Left lobe of liver (tissue), 2 donors: ENCODE results near the gene PNMA8B. TPM values are rescaled to one million over a fixed set of nuclear protein-coding genes. Genes with fewer than 3 reads are reported as not detected.
A peak's percentile ranks its signal among the peaks of the same experiment; 100 is the strongest.

Source experiments
- ATAC-seq: fragments of 200-7000 bp; cut with Tn5 transposase; one replicate; pipeline ENCODE4 v1.9.1; 2020; ENCODE audit warnings: mild to moderate bottlenecking, moderate library complexity
- DNase-seq: peaks from one replicate; pipeline ENCODE4 v3.0.0-alpha.2; 2020; ENCODE audit warnings: low spot score
- total RNA-seq: library from RNA; stranded (reverse); gene quantifications from one replicate; pipeline ENCODE4 v1.2.1, GENCODE V29; 2021
- donor health status: DM: no; HTN: no; CAD: no; lungs with moderate emphysema.
- donor health status: DM: no; HTN: yes; CAD: no.

The PNMA8B gene
- total RNA-seq, 1 donor from 2014 or later: 0.35 TPM

- DNase-seq (no peak), ATAC-seq (no peak)
Observed at GRCh38 chr19:46488551-46488950, 7.1 kb downstream of the PNMA8B start.

- DNase-seq (peak; percentile 75), ATAC-seq (peak; percentile 93)
Observed at GRCh38 chr19:46487802-46488445, 7.7 kb downstream of the PNMA8B start.

GRCh38 chr19:46487178-46487801 lies 8.4 kb downstream of the PNMA8B start:
- no peak for ATAC-seq
- no peak for DNase-seq

- ATAC-seq (no peak), DNase-seq (no peak)
Observed at GRCh38 chr19:46486358-46486757, 9.3 kb downstream of the PNMA8B start.

GRCh38 chr19:46484656-46485055 lies 11.0 kb downstream of the PNMA8B start:
- ATAC-seq (no peak), DNase-seq (no peak)

GRCh38 chr19:46482631-46483030 lies 13.0 kb downstream of the PNMA8B start:
- ATAC-seq (no peak), DNase-seq (no peak)

- DNase-seq: no peak
- ATAC-seq: no peak
Observed at GRCh38 chr19:46481947-46482346, 13.7 kb downstream of the PNMA8B start.

GRCh38 chr19:46481223-46481848 lies 14.3 kb downstream of the PNMA8B start:
- DNase-seq: no peak
- no peak for ATAC-seq

- DNase-seq (no peak), ATAC-seq (no peak)
Observed at GRCh38 chr19:46480415-46480814, 15.3 kb downstream of the PNMA8B start.

GRCh38 chr19:46478356-46478986 lies 17.2 kb downstream of the PNMA8B start:
- ATAC-seq (no peak), DNase-seq (no peak)

- no peak for ATAC-seq
- DNase-seq: no peak
Observed at GRCh38 chr19:46475986-46476385, 19.7 kb downstream of the PNMA8B start.

GRCh38 chr19:46474211-46474610 lies 21.5 kb downstream of the PNMA8B start:
- ATAC-seq: no peak
- DNase-seq: no peak

- ATAC-seq (no peak), DNase-seq (no peak)
Observed at GRCh38 chr19:46472592-46472991, 23.1 kb downstream of the PNMA8B start.

GRCh38 chr19:46471811-46472543 lies 23.7 kb downstream of the PNMA8B start:
- ATAC-seq: no peak

GRCh38 chr19:46471116-46471733 lies 24.4 kb downstream of the PNMA8B start, which contains the start of gene PNMA8A:
Gene PNMA8A, minus strand, starts transcription at chr19:46471563. Its CDS starts 528 bp downstream, at chr19:46471035.
- DNase-seq: no peak
- ATAC-seq: peak; percentile 67

More at GRCh38 chr19:46471811-46472543, 23.7 kb downstream of the PNMA8B start:
- no peak for DNase-seq

GRCh38 chr19:46470376-46470775 lies 25.3 kb downstream of the PNMA8B start:
- ATAC-seq: no peak

GRCh38 chr19:46469541-46470185 lies 26.0 kb downstream of the PNMA8B start:
- no peak for ATAC-seq
- DNase-seq: no peak

More at GRCh38 chr19:46470376-46470775, 25.3 kb downstream of the PNMA8B start:
- DNase-seq: no peak

GRCh38 chr19:46466536-46467196 lies 29.0 kb downstream of the PNMA8B start:
- no peak for ATAC-seq
- no peak for DNase-seq

- DNase-seq (no peak), ATAC-seq (no peak)
Observed at GRCh38 chr19:46463516-46463915, 32.2 kb downstream of the PNMA8B start.
